Activated CD4-positive, alpha-beta T cell treated with anti-CD3 and anti-CD28 coated beads for 1 hour (primary cell): Measurements from ENCODE around the gene PPP2R3B.
A peak's percentile ranks its signal among the peaks of the same experiment; 100 is the strongest.
"Not testable (repeated sequence)": the region's sequence is repeated elsewhere in the genome, so short reads cannot be mapped to it uniquely, and the experiment has no call there.

Experiments used
- DNase-seq: peaks from one replicate; pipeline ENCODE4 v3.0.0-alpha.2; 2020

The PPP2R3B gene, protein sequence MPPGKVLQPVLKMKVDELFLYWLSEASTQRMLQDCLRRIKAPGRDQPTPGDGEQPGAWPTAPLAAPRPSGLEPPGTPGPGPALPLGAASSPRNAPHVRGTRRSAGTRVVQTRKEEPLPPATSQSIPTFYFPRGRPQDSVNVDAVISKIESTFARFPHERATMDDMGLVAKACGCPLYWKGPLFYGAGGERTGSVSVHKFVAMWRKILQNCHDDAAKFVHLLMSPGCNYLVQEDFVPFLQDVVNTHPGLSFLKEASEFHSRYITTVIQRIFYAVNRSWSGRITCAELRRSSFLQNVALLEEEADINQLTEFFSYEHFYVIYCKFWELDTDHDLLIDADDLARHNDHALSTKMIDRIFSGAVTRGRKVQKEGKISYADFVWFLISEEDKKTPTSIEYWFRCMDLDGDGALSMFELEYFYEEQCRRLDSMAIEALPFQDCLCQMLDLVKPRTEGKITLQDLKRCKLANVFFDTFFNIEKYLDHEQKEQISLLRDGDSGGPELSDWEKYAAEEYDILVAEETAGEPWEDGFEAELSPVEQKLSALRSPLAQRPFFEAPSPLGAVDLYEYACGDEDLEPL

DNA sequence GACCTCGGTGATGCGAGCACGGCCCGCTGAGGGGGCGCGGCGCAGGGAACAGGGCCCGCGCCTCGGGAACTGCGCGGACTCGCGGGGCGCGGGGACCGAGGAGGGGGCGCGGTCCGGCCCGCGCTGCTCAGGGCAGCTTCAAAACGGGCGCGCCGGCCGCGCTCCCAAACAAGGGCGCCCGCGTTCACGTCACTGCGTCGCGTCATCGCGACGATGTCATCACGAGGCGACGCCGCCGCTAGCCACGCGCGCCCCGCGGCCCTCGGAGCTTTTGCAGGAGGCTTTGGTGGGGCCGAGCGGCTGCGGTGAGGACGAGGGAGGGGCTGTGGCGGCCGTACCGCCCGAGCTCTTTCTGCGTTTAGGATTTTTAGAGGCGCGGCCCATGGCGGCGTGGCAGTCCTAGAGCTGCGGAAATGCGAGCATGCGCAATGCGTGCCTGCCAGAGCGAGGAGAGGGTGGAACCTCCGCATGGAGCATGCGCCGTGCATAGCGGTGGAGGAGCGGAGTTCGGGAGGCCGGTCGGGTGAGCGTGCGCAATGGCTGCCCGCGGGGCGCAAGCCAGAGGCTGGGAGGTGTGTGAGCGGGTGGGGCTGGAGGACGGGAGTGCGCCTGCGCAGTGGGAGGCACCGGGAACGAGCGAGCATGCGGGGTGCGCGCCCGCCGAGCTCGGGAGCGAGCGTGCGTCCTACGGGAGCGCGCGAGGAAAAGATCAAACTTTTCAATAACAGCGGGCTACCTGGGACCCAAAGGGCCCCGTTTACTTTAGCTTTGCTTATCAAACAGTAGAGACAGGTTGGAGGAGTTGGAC is at the start of gene PPP2R3B:
PPP2R3B (minus strand) TSS at position 140 of the 808 bp plus-strand sequence. CDS start 216 bp downstream, outside the sequence.
- DNase-seq, result peak; percentile 99

DNA sequence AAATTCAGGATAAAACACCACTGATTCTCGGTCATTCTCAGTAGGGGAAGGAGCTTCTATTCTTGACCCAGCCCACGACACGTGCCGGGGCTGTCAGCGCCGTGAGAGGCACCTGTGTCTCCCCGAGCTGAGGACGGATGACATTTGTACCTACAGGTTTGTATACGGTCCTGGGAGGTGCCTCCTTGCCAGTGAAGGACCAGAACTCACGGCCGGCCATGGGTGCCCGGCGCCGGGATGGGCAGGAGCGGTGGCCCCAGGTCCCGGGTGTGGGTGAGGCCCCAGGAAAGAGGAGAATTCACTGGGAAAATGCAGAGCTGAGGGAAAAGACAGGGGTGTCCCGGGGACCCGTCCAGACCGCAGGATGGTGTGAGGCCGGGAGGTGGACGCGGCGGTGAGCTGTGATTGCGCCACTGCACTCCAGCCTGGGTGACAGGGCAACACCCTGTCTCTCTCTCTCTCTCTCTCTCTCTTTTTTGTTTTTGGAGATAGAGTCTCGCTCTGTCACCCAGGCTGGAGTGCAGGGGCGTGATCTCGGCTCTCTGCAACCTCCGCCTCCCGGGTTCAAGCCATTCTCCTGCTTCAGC is 48.9 kb upstream of the PPP2R3B start:
- no peak for DNase-seq

DNA sequence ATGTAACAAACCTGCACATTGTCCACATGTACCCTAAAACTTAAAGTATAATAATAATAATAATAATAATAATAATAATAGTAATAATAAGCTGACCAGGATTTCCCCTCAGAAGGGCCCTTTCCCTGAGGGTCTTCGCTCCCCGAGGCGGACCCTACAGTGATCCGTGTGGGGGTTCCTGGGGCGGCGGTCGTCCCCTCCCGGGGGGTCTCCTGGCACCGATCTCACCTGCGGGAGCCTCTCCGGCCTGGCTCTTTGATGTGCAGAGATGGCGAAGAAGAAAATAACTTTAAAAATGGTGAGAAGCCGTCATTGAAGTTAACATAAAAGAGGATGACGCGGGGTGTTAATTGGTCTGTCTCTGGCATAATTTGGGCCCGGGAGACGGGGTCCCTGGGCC is 48.2 kb upstream of the PPP2R3B start:
- DNase-seq, result no peak

DNA sequence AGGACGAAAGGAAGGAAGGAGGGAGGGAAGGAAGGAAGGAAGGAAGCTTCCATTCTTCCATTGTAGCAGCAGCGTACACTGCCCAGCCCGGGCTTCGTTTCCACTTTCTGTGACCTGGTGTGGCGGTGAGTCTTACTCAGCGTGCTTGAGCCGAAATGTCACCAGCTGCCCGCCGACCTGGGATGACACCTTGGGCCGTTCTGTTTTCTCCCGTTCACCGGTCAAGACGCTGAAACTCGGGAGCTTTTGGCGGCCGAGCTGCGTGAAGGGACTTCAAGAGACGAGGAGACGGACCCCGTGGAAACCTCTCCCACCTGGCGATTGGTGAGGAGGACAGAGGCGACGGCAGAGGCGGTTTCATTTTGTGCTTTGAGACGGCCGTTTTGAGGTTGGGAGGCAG is 47.1 kb upstream of the PPP2R3B start:
- DNase-seq, result no peak

DNA sequence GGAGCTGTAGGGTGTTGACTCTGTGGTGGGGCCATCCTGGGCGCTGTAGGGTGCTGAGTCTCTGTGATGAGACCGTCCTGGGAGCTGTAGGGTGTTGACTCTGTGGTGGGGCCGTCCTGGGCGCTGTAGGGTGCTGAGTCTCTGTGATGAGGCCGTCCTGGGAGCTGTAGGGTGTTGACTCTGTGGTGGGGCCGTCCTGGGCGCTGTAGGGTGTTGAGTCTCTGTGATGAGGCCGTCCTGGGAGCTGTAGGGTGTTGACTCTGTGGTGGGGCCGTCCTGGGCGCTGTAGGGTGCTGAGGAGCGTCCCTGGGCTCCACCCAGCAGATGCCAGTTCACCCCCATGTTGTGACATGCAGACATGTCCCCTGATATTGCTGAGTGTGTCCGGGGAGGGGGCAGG is 46.0 kb upstream of the PPP2R3B start:
- not testable (repeated sequence) for DNase-seq

DNA sequence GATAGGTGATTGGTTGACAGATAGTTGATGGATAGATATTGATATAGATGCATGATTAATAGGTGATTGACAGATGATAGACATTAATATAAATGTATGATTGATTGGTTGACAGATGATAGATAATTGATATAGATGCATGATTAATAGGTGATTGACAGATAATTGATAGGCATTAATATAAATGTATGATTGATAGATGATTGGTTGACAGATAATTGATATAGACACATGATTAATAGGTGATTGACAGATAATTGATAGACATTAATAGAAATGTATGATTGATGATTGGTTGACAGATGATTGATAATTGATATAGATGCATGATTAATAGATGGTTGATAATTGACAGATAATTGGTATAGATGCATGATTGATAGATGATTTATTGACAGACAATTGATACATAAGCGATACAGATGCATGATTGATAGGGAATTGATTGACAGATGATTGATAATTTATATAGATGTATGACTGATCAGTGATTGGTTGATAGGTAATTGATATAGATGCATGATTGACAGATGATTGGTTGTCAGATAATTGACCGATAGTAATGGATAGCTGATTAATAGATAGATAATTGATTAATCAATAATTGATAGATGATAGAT is 44.9 kb upstream of the PPP2R3B start:
- no peak for DNase-seq

DNA sequence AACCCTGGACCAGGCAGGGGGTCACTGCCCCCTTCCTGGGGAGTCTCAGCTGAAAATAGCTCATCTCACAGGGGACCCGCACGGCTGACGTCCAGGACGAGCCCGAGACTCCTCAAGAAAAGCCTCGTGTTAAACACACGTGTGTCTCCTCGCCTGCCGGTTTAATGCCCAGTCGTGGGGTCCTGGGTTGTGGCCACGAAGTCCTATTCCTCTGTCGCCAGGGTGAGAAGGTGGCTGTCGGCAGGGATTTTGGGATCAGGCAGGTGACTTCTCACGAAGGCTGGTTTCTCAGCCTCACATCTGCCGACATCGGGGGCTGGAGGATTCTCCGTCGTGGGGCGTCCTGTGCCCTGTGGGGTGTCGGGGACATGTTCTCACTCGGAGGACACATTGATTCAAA is 44.3 kb upstream of the PPP2R3B start:
- DNase-seq, result no peak

DNA sequence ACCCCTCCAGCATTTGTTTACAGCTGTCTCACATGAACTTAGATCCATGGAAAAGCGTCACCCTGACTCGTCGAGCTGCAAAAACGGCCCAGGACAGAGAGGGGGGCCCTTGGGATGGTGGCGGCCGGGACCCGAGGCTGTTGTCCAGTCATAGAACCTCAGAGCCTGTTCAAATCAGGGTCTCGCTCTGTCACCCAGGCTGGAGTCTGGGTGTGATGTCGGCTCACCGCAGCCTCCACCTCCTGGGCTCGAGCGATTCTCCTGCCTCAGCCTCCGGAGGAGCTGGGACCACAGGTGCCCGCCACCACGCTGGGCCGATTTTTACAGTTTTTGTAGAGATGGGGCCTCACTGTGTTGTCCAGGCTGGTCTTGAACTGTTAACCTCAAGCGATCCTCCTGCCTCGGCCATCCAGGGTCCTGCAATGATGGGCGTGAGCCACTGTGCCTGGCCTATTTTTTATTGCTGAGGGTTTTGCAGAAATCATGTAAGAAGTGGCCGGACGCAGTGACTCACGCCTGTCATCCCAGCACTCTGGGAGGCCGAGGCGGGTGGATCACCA is 42.6 kb upstream of the PPP2R3B start:
- DNase-seq, result no peak

DNA sequence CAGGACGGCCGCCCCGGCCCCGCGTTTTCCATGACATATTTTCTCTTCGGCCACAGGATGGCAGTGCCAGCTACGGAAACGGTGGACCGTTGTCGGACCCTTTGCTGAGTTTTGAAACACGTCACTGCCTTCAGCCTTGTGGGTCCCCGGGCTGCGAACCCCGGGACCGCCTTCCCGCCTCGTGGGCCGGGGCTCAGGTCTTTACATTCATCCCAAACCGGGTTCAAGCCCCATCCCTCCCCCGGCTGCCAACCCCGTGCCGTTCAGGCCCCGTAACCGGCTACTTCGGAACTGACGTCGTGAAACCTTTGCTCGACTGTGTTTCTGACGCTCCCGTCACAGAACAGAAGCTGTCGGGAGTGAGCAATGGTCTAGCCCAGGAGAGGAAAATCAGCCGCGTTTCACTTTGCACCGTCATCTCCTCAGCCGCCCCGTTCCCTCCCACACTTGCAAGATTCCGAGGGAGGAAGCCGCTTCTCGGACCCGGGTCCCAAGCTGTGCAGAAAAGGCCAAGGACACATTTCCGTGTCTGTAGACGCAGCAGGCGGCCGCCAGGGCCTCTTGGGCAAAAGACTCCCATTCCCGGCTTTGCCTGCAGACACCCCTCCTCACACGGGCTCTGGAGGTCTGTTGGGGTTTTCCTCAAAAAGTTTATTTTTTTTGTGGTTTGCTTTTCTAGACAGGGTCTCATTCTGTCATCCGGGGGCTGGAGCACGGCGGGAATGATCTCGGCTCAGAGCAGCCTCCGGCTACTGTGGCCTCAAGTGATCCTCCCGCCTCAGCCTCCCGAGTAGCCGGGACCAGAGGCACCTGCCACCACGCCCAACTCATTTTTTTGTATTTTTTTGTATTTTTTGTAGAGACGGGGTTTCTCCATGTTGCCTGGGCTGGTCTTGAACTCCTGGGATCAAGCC is 41.4 kb upstream of the PPP2R3B start:
- DNase-seq, result no peak

DNA sequence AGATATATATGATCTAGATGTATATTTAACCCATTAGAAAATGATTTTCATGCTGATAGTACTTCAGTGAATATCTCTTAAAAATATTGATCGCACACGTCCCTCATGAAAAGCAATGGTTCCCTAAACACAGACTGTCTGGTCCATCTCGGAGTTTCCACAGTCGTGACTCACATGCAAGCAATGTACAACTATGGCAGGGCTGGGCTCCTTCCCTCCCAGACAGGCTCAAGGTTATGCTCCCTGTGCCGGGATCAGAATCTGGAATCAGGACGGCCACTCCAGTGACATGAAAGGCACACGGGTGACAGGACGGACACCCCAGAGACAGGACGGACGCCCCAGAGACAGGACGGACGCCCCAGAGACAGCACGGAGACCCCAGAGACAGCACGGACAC is 40.2 kb upstream of the PPP2R3B start:
- DNase-seq, result no peak

DNA sequence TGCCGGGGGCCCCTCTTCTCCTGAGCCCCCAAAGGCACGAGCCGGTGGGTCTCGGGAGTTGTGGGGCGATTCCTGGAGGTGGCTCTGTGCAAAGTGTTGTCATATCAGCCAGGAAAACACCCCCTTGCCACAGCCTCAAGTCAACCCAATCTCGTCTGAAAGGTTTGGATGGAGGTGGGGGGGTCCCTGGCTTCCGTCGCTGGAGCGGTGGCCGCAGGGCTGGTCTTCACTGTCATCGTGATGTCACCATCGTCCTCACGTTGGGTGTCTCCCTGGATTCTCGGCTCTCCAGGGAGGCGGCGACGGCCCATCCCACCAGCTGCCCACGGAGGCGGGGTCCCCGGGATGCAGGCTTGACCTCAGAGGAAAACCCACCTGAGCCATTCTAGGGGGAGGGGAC is 38.3 kb upstream of the PPP2R3B start:
- DNase-seq, result no peak

DNA sequence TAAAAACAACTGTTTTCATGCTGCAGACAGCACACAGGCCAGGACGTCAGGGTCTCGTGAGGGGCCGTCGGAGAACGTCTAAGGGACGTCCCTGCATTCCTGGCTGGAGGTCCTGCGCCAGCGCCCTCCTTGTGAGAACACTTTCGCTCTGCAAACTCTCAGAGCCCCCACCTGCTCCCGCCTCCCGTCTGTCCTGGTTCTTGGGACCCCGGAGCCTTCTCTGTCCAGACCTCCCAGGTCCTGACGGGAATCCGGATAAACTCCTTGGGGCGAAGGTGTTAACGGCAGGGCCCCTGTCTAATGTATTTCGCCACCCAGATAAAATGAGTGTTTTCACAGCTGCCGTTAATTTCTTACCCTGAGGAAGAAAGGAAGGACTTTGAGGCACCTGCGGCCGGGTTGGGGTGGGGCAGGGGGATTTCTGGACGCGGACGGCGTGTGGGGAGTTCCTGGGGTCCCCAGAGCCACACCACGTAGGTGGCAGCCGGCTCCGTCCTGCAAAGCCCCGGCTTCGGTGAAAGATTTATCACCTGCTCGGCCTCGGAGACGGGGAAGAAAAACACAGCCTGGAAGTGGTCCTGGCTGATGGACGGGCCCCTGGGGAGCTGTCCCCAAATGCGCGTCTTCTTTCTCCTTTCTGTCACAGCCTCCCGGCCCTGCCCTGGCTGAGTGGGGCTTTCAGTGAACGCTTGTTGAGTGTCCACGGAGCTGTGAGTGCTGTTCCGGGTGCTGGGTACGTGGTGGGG is 35.1 kb upstream of the PPP2R3B start:
- DNase-seq, result no peak

DNA sequence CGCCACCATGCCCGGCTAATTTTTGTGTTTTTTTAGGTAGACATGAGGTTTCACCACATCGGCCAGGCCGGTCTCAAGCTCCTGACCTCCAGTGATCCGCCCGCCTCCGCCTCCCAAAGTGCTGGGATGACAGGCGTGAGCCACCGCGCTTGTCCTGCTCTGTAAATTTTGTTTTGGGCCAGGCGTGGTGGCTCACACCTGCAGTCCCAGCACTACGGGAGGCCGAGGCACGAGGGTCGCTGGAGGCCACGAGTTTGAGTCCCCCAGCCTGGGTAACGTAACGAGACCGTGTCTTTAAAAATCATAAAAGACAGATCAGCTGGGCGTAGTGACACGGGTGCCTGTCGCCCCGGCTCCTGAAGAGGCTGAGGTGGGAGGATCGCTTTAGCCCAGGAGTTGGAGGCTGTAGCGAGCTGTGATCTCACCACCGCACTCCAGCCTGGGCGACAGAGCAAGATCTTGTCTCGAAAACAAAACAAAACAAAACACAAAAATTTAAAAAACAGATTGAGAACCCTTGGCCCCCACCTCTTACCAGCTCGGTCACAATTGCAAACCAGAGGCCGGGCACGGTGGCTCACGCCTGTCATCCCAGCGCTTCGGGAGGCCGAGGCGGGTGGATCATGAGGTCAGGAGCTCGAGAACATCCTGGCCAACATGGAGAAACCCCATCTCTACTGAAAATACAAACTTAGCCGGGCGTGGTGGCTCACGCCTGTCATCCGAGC is 34.0 kb upstream of the PPP2R3B start:
- DNase-seq, result no peak

DNA sequence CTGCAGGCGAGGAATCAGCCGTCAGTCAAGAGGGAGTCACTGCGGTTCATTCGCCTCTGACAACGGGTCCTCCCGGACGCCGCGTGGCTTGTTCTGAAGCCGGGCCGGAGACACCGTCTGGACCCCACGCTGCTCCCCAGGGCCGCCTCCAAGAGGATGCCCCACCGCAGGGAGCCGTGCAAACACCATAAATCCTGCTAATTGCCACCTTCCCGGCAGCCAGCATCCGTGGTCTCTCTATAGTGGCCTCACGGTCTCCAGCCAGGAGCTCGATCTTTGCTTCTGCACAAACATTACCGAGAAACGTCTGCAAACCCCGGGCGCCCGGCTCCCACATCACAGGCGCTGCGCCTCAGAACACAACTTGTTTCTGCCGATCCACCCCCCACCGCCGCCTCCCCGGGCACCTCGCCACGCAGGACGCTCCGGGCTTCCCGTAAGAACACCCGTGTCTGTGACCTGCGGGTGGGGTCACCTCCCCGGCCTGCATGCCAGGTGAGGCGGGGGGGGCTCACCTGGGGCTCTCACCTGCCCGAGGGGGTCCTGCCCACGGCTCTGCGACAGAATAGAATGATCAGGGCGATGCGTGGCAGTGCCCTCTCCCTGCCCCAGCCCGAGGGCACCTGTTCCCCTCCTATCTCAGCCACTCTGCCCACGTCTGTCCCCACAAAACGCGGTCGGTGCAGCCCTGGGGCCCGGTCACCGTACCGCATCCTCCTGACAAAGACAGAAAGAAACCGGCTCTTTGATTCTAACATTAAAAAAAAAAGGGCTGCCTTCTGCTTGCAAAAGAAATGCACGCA is 32.4 kb upstream of the PPP2R3B start:
- no peak for DNase-seq

DNA sequence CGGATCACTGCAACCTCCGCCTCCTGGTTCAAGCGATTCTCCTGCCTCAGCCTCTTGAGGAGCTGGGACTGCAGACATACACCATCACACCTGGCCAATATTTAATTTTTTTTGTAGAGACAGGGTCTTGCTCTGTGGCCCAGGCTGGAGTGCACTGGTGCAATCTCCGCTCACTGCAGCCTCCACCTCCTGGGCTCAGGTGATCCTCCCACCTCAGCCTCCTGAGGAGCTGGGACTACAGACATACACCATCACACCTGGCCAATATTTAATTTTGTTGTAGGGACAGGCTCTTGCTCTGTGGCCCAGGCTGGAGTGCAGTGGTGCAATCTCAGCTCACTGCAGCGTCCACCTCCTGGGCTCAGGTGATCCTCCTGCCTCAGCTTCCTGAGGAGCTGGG is 28.8 kb upstream of the PPP2R3B start:
- not testable (repeated sequence) for DNase-seq

DNA sequence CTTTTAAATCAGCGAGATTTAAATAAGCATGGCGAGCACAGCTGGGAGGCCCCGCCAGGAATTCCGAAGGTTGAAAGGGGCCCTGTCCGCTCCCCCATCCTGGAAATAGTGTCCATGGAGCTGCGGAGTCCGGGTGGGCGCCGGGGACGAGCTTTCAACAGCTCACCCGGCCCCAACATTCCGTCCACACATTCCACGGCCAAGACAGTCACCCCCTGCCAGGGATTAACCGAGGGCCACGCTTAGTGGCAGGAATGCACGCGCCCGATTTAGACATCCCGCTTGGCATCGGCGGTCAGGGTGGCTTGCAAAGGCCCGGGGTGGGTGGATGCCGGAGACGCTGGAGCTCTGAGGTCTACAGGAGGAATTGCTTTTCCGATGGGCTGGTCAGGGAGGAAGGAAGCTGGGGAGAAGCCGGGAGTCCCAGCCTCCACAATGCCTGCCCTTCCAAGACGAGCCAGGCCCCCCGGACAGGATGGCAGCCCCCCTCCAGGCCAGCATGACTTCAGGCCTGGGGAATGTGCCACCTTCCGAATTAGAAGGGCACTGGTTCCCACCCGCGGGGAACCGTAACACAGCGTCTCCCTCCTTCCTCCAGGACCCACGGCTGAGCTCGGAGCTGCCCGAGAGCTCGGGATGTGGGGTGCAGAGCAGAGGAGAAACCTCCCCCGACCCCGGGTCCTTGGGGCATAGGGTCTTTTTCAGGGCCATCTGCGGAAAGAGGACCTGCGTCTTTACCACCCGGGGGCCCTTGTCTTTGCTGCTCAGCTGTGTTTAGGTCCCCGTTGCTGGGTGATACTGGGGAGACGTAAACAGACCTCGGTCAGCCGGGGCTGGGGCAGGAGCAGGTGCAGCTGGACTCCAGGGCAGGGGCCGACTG is 26.9 kb upstream of the PPP2R3B start:
- no peak for DNase-seq

DNA sequence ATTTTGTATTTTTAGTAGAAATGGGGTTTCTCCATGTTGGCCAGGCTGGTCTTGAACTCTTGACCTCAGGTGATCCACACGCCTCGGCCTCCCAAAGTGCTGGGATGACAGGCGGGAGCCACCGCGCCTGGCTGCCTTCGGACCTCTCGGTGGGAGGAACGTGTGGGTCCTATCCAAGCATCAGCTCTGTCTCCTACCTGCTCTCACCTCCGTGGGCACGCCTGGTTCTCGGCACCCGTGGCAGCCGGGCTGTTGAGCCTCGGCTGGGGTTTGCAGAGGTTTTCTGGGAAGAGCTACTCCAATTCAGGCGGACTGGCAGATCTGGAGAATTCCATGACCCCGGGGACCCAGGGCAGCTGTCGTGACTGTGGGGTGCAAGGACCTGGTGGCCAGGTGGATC is 23.6 kb upstream of the PPP2R3B start:
- no peak for DNase-seq

DNA sequence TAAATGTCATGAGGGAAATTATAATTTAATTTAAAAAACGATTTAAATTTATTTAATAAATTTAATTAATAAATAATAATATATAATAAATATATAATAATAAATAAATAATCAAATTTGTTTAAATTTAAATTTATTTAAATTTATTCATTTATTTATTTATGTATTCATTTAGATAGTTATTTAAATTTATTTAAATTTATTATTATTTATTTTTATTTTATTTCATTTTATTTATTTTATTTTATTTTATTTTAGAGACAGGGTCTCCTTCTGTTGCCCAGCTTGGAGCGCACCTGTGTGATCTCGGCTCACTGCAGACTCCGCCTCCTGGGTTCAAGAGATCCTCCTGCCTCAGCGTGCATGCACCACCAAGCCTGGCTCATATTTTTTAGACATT is 18.4 kb upstream of the PPP2R3B start:
- no peak for DNase-seq
